Dermis blood vessel endothelial cell (primary cell): ENCODE measurements around the gene SEZ6. TPM values are rescaled to one million over a fixed set of nuclear protein-coding genes. Genes with fewer than 3 reads are reported as not detected.

Experiments used
- DNase-seq: peaks from one replicate; pipeline ENCODE4 v3.0.0; 2010
- total RNA-seq: library from RNA; depleted of rRNA; stranded (reverse); fragments of >200 nt; gene quantifications from 2 replicates; pipeline ENCODE4 v1.2.3, GENCODE V29; 2014

SEZ6 gene
- total RNA-seq, 1 donor from 2014 or later: not detected

DNA sequence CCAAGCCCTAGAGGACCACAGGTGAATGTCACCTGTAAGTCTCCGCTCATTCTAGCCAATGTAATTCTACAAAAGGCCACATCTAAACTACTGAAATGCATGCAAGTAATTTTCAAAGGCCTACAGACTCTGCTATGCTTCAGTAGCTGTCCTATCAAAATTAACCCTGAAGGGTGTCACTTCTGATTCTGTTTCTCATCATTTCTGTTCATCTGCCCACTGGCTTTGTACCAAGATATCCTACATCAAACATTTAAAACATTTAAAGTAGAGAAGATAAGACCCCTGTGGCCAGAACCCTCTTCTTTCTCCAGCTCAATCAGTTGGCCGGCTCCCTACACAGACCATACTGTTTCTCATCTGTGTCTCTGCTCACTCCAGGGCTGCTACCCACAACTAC, 76.0 kb downstream of the SEZ6 start:
- DNase-seq: no peak

DNA sequence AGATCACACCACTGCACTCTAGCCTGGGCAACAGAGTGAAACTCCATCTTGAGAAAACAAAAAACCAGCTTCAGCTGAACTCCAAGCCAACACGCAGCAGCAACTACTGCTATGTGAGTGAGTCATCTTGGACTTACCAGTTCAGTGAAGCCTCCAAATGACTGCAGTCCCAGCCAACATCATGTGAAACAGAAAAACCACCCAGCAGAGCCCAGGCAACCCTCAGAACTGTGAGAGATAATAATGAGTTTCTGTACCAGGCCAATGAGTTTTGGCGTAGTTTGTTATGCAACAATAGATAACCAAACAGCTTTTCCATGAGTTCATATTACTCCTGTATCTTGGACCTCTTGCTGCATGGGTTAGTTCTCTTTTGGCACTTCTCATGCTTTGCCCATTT, 77.8 kb downstream of the SEZ6 start:
- DNase-seq: no peak

DNA sequence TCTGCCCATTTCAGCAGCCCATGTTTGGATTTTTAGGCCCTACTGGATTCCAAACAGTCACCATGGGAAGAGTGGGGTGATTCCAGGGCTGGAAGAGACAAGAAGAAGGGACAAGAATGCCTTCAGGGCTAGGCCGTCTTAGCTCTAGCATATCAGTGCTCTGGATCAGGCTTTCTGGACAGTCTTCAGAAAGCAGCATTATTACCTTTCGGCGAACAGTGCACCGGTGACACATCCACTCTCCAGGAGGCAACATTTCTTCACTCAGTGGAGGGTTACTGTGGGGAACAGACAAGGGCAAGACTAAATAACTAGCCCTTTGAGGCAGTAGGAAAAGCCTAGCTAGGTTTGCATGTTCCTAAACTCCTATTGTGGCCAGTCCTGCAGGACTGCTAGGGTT, 79.0 kb downstream of the SEZ6 start:
- DNase-seq: no peak

DNA sequence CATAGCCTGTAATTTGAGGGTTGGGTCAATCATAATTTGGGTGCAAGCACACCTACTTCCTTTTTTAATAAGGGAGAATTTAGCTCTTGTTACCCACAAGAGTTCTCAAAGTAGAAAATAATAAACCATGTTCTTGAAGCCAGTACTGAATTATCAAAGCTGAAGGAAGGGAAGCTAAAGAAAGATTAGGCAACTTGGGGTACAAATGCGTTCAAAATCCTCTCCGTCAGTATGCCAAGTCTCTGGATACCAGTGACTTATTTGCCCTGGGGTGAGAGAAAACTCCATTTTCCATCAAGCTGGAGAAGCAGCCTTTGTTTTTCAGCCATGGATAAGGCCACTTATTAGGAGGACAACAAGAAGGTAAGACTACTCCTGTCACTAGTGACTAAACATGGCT, 79.5 kb downstream of the SEZ6 start:
- DNase-seq: no peak

DNA sequence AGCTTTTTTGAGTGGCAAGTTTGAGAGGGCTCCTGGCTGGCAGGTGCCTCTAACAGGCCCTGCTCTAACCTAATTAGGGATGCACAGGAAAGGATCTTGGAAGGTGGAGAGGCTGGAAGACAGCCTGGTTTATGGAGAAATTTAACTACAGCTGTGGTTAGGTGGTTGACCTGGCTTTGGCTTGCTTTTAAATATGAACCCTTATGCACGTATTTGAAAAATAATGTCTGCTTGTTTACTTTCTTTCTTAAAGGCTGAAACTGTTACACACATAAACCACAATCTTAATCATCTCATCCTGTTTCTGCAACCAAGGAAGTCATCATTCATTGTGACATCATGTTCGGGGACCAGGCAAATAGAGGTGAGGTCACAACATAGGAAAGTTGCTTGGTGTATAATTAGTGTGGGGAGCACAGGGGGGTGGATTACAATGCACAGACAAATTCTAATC, 79.9 kb downstream of the SEZ6 start:
- peak; percentile 92 for DNase-seq

DNA sequence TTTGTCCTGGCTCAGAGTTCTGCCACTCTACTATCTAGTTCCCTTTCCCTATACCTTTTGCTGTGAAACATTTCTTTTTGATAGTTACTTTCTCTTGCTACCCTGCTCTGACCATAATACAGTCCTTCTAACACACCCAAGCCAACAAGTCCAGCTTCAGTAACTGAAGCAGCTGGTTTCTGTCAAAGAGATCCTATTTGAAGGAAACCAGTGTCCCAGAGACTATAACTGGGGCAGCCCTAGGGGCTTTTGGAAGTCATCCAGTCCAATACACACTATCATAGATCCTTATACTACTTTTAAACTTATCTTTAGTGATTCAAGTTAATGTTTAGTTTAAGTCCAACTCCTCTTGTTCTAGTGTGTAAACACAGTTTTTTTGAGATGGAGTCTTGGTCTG, 85.6 kb downstream of the SEZ6 start:
- DNase-seq: no peak

DNA sequence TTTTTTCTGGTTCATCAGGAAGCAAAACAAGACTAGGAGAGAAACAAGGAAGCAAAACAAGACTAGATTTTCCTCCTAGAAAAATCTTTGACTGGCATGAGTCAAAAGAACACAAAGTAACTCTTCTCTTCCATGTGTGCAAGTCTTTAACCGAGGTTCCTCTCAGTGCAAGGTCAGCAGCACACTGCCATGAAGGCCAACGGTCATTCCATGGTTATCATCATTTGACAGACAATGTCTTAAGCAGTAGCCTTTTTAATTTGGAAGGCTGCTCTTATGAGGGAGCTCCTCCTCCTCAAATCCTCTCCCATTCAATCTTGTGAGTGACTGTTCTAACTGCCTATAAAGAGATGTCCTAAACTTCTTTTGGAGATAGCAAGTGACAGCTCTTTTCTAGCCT, 87.5 kb downstream of the SEZ6 start:
- DNase-seq: no peak

DNA sequence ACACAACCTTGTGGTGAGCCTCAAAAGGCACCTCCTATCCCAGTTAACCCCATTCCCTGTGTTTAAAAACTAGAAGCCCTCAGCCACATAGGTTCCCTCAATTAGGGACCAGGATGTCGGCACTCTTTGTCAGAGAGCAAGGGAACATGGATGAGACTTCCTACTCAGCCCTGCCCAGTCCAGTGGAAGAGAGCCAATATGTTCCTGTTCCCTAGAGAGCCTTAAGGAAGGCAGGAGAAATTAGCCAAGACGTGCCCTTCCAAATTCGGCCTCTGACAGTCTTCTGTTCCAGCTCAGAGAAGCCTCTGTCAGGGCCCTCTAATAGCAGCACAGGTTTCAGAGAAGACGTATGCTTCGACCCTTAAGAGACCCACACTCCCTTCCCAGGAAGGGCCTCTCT, 88.4 kb downstream of the SEZ6 start:
- no peak for DNase-seq

DNA sequence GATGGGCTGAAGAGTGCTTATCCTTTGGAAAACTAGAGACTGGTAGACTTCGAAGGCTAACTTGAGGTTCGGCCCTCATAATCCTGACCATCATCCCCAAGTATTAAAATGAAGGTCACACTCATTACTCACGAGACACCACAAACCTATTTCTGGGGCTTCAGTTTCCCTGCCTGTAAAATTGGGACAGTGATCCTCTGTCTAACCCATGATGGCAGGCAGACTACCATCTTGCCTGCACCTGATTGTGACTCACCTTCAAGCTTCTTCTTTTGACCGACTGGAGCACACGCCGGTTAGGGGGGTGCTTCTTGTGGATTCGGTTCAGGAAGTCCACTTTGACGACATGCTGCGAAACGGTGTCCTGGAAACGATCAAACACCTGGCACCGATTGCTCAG, 88.8 kb downstream of the SEZ6 start:
- DNase-seq: no peak

DNA sequence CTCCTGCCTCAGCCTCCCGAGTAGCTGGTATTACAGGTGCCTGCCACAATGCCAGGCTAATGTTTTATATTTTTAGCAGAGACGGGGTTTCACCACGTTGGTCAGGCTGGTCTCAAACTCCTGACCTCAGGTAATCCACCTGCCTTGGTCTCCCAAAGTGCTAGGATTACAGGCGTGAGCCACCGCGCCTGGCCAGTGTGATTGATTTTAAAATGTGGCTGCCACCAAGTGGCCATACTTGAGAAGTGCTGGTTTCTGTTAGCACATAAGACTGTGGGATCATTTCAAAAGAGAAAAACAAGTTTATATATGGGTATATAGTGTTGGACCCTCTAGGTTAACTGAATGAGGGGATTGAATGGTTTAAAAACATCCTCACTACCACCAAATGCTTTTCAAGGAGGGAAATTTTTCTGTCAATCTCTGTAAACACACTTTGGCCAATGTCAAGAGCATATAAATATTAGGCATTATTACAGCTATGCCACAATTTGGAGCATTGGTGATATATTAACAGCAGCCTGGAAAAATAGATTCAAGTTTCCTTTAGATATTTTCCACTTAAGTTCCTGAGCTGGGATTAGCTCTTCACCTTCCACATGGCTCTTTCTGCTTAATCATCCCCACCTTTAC, 89.4 kb downstream of the SEZ6 start:
- peak; percentile 75 for DNase-seq

DNA sequence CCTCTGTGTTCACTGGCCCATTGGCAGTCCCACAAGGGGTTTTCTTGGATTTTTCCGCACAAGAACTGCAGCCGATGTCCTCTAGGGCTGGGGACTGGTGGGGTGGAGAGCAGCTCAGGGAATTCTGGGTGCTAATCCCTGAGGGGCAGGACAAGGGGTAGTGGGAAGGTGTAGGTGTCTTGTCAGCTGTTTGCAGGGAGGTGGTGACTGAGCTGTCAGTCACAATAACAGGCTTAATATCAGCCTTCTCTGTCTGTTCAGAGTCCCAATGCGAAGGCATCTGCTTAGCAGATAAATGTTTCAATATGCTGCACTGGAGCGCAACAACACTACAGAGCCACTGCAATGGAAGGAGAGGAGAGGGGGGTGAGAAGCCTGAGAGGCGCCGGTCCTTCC, 92.9 kb downstream of the SEZ6 start:
- DNase-seq: no peak

DNA sequence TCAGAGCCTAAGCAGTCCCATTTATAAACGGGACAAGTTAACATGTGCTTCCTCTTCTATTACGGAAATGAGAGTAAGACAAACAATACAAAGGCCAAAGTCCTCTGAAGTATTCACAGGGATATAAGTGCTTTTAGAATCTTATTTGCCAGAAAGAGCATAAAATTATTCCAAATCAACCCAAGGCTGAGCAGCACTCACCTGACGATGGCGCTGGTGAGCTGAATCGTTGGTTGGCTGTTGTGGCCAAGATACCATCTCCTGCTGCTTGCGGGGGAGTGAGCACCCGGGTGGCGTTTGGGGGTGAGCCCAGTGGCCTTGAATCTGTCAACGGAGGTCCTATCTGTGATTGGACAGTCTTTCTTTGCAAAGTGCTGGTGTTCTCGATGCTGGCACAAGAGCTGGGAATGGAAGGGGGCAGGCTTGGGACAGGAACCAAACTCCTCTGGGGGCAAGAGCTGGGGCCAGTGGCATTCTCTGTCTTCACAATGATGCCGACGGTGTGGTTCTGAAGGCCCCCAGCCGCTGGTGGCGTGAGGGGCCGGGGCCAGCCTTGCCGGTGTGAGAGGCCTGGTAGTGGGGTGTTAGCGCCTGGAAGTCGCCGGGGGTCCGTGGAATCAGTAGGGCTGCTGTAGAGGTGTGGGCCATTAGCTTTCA, 93.4 kb downstream of the SEZ6 start:
- peak; percentile 85 for DNase-seq

DNA sequence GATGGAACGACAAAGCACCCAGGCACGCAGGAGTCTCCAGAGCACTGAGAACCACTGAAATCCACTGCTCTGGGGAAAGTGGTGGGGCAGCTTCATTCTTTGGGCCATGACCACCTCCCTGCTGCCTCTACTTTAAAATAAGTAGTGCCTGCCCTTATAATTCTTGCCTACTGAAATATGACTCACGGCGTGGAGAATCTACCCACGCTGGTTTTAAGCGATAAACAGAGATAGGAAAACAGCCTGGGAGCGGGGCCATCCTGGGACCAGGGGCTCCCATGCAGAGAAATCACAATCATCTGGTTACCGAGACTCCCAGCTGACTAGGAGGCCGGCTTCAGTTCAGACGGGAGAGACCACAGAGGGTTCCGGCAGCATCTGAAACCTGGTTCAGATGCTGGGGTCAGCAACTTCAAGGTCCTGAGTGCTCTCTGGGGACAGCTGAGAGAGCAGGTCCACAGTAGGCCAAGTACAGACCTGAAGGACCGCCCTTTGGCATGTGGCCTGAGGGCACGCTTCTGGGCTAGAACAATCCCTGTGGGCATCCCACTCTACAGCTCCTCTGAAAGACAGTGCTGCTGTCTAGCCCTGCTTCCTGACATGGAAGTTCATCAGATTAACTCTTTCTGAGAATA, 94.3 kb downstream of the SEZ6 start:
- no peak for DNase-seq

DNA sequence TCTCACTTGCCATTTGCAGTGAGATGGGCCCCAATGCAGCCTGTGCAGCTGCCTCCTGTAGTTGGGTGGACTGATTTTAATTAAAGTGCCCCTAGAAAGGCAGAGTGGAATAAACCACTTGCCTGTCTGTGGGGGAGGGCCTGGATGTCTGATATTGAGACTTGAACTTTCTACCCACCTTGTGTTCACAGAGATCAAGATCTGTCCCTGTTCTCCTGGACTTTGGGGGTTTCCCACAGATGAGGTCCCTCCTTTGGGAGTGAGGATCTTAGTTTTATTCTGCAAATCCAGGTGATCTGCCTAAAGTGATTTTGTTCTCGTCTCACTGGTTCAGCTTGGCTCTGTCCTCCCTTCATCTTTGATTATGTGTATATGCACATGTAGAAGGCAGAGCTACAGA, 95.3 kb downstream of the SEZ6 start:
- no peak for DNase-seq

DNA sequence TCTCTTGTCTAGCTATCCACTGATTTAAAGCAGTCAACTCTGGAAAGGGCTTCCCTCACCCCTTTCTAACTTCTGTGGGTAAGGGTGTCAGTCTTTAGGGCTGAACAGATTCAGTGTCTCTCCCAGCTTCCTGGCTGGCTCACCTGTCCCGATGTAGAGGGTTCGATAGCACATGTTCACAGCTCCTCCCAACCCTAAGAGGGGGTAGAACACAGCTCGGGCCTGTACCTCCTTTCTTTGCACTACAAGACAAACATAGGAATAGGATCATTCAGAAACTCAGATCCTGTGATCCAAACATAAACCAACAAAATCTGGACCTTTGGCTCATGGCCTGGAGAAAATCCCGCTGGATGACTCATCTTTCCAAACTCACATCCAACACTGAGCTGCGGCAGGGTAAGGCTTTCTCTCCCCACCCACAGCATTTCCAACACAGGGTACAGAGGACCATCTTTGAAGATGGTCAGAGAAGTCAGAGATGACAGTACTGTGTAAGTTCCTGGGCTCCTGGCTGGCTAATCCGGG, 97.1 kb downstream of the SEZ6 start:
- peak; percentile 75 for DNase-seq

DNA sequence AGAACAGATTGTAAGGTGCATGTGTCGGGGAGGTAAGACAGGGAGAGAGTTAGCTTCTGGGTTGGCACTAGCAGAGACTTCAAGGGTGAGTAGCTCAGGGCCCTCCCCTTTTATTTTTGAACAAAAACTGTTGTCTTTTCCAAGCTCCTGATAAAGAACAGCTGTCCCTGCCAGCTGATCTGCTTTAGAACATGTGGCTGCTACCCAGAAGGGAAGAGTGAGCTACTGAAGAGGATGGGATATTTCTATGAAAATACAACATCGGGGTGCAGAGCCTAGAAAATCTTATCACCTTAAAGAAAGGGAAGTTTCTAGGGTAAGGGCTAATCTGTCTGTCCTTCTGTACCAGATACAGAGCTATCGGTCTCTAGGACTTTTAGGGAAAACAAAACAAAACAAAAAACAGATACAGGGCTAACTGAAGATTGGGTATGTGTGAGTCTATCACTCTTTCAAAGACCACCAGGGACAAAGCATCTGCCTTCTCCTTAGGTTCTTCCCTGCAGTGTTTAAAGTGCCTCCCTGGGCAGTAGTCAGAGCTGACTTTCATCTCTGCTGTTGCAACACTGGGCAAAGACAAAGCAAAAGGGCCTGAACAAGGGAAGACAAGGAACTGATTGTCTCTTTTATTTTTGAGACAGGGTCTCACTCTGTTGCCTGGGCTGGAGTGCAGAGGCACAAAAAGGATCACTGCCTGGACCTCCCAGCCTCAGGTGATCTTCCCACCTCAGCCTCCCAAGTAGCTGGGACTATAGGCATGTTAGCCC, 97.9 kb downstream of the SEZ6 start:
- DNase-seq: no peak

DNA sequence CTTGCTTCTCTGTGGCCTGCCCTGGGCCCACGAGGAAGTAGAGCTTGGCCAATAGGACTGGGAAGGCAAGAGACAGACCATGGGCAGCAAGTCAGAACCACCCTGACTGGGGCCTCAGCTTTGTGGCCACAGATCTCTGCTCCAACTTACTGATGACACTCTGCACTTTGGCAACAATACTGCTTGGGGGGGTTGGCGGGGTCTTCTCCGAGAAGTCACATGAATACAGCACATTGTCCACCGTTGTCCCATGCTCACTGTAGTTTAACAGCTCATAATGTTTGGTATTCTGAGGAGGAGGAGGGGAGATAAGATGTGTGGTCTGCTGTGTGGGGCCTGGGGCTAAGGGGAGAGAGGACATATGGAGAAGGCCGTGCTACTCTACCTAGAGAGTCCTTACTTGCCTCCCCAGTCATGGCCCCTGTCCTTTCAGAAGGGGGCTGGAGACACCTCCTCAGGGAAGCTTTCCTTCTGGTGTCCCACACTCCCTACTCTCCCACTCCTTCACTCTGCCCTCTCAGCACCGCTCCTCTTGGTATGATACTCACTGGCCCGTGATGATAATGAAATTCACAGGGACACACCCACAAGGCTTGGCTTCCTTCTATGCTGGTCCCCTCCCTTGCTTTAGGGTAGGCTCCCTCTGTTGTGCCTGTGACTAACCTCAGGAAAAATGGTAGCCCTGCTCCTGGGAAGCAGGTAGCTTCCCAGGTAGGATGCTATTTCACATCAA, 99.0 kb downstream of the SEZ6 start:
- DNase-seq: no peak

DNA sequence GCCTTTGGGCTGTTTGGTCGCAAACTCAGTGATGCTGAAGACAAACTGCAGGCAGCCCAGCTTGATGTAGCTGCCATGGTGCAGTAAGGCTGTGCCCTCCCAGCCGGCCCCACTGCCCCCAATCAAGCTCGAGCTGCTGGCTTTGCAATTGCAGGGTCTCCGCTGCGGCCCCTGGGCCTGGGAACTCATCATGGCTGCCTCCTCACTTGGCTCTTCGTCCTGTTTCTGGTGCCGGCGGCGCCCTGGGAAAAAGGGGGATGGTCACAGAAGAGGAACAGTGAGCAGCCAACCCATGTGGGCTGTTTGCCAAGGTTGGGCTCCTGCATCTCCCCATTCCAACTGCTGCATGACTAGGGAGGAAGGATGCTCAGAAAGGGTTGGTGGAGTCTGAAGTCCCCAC, 99.6 kb downstream of the SEZ6 start:
- DNase-seq: no peak
